ENCODE data around the gene CIT. TPM values are rescaled to one million over a fixed set of nuclear protein-coding genes. Genes with fewer than 3 reads are reported as not detected.
"Not testable (repeated sequence)": the region's sequence is repeated elsewhere in the genome, so short reads cannot be mapped to it uniquely, and the experiment has no call there.

CIT gene, protein sequence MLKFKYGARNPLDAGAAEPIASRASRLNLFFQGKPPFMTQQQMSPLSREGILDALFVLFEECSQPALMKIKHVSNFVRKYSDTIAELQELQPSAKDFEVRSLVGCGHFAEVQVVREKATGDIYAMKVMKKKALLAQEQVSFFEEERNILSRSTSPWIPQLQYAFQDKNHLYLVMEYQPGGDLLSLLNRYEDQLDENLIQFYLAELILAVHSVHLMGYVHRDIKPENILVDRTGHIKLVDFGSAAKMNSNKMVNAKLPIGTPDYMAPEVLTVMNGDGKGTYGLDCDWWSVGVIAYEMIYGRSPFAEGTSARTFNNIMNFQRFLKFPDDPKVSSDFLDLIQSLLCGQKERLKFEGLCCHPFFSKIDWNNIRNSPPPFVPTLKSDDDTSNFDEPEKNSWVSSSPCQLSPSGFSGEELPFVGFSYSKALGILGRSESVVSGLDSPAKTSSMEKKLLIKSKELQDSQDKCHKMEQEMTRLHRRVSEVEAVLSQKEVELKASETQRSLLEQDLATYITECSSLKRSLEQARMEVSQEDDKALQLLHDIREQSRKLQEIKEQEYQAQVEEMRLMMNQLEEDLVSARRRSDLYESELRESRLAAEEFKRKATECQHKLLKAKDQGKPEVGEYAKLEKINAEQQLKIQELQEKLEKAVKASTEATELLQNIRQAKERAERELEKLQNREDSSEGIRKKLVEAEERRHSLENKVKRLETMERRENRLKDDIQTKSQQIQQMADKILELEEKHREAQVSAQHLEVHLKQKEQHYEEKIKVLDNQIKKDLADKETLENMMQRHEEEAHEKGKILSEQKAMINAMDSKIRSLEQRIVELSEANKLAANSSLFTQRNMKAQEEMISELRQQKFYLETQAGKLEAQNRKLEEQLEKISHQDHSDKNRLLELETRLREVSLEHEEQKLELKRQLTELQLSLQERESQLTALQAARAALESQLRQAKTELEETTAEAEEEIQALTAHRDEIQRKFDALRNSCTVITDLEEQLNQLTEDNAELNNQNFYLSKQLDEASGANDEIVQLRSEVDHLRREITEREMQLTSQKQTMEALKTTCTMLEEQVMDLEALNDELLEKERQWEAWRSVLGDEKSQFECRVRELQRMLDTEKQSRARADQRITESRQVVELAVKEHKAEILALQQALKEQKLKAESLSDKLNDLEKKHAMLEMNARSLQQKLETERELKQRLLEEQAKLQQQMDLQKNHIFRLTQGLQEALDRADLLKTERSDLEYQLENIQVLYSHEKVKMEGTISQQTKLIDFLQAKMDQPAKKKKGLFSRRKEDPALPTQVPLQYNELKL (N-terminal part only)
- 10 to 100 TPM; 87.0 to 97.8 TPM for total RNA-seq

- POLR2A ChIA-PET, result interaction anchor here (0.5 to 1.3 kb wide), 3 partner anchors 12 to 415 kb away, joined by 3 read pairs; partner anchors contain the start of gene RNU4-2
- Mint-ChIP-seq H3K9me3 (no peaks in the 10 kb centered on the region), H3K27ac (peak within 1 kb of the TSS; percentile 75), H3K4me1 (peaks cover 30% of the 10 kb centered on the region), H3K4me3 (peak within 1 kb of the TSS; percentile 96), H3K36me3 (peaks cover 15% of the 10 kb centered on the region), H3K27me3 (peaks cover 18% of the 10 kb centered on the region)
- ATAC-seq (ENCODE audit: low read depth) (peak; percentile 99), DNase-seq (peak; percentile 87)
These were observed at the start of gene CIT for GRCh38 chr12:119876761-119877638. CIT (minus strand) TSS chr12:119877320; CDS start chr12:119876168, 1,152 bp downstream.

DNA sequence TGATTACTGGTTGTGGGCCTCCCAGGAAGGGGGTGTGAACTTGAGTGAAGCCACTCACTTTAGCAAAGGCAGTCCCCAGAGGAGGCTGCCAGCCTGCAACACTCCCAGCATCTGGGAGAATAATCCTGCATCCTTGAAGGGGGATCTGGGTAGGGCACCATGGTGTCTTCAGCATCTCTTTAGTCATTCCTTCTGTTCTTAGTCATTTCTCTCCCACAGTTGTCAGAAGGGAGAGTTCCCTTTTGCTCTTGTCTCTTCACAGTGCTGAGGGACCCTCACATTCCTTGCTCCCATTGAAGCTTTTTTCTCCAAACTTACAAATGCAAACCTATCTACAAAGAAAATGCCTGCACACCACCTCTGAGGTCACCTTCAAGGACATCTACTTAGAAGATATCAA is 48.1 kb upstream of the CIT start:
- DNase-seq, result no peak
- Mint-ChIP-seq H3K36me3 (no peaks in the 10 kb centered on the region), H3K9me3 (no peaks in the 10 kb centered on the region), H3K27ac (no peak overlapping the region), H3K4me3 (no peak overlapping the region), H3K27me3 (peaks cover 9% of the 10 kb centered on the region), H3K4me1 (no peaks in the 10 kb centered on the region)
- POLR2A ChIA-PET, result no interaction called here
- ATAC-seq (ENCODE audit: low read depth), result no peak

- POLR2A ChIA-PET, result no interaction called here
- ATAC-seq (ENCODE audit: low read depth) (no peak), DNase-seq (no peak)
- peaks cover 9% of the 10 kb centered on the region for H3K27me3 Mint-ChIP-seq
- no peaks in the 10 kb centered on the region for H3K9me3 Mint-ChIP-seq
- no peaks in the 10 kb centered on the region for H3K36me3 Mint-ChIP-seq
- H3K27ac Mint-ChIP-seq, result no peak overlapping the region
- no peak overlapping the region for H3K4me3 Mint-ChIP-seq
- H3K4me1 Mint-ChIP-seq, result no peaks in the 10 kb centered on the region
These were observed 42.9 kb upstream of the CIT start for GRCh38 chr12:119920064-119920463.

DNA sequence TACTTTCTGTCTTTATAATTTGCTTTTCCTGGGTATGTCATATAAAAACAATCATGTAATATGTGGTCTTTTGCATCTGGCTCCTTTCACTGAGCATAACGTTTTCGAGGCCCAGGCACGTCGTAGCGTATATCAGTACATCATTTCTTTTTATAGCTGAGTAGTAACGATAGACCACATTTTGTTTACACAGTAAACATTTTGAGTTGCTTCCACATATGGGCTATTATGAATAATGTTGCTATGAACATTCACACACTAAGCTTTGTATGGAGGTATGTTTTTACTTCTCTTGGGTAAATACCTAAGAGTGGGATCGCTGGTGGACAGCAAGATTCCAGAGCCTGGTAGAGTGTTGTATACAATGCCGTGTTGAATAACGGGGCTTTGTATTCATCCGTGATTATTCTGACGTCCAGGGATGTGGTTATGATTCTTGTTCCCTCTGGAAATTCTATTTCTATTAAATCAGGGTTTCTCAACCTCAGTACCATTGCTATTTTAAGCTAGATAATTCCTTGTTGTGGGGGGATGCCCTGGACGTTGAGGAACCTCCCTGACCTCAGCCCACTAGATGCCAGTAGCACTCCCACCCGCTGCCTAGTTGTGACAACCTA is 38.9 kb upstream of the CIT start:
- no peak for DNase-seq
- Mint-ChIP-seq H3K9me3 (no peaks in the 10 kb centered on the region), H3K4me1 (no peaks in the 10 kb centered on the region), H3K36me3 (no peaks in the 10 kb centered on the region), H3K27me3 (peaks cover 4% of the 10 kb centered on the region), H3K4me3 (no peak overlapping the region), H3K27ac (no peak overlapping the region)
- no peak for ATAC-seq (ENCODE audit: low read depth)
- POLR2A ChIA-PET, result no interaction called here

GRCh38 chr12:119914666-119915065 is 37.5 kb upstream of the CIT start:
- peaks cover 9% of the 10 kb centered on the region for H3K27me3 Mint-ChIP-seq
- ATAC-seq (ENCODE audit: low read depth) (no peak), DNase-seq (no peak)
- no peaks in the 10 kb centered on the region for H3K36me3 Mint-ChIP-seq
- POLR2A ChIA-PET, result no interaction called here
- H3K4me1 Mint-ChIP-seq, result no peaks in the 10 kb centered on the region
- no peaks in the 10 kb centered on the region for H3K9me3 Mint-ChIP-seq
- no peak overlapping the region for H3K27ac Mint-ChIP-seq
- no peak overlapping the region for H3K4me3 Mint-ChIP-seq

- DNase-seq, result no peak
- Mint-ChIP-seq H3K4me3 (no peak overlapping the region), H3K27me3 (peaks cover 9% of the 10 kb centered on the region), H3K36me3 (no peaks in the 10 kb centered on the region), H3K27ac (no peak overlapping the region), H3K9me3 (no peaks in the 10 kb centered on the region), H3K4me1 (no peaks in the 10 kb centered on the region)
- POLR2A ChIA-PET, result no interaction called here
- no peak for ATAC-seq (ENCODE audit: low read depth)
These were observed 36.6 kb upstream of the CIT start for GRCh38 chr12:119913536-119914330.

DNA sequence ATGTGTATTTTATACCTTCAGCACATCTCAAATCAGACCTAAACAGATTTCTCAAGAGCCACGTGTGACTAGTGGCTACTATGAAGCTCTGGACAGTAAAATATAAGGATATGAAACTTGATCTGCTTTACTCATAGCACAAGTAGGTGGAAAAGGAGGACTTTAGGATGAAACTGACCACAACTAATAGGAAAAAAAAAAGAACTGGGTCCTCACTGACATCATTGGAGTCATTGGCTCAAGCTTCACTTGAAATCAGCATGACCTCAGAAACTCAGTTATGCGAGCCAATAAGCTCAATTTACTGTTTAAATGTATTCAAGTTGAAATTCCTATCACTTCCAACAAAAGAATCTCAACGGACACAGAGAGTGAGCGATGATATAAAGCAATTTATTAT is 34.1 kb upstream of the CIT start:
- Mint-ChIP-seq H3K9me3 (no peaks in the 10 kb centered on the region), H3K27me3 (peaks cover 14% of the 10 kb centered on the region), H3K4me3 (no peak overlapping the region), H3K36me3 (no peaks in the 10 kb centered on the region), H3K27ac (no peak overlapping the region), H3K4me1 (no peaks in the 10 kb centered on the region)
- no peak for DNase-seq
- POLR2A ChIA-PET, result no interaction called here
- no peak for ATAC-seq (ENCODE audit: low read depth)

- peaks cover 14% of the 10 kb centered on the region for H3K27me3 Mint-ChIP-seq
- no peak for DNase-seq
- no peak overlapping the region for H3K27ac Mint-ChIP-seq
- no peaks in the 10 kb centered on the region for H3K36me3 Mint-ChIP-seq
- H3K4me1 Mint-ChIP-seq, result no peaks in the 10 kb centered on the region
- POLR2A ChIA-PET, result no interaction called here
- no peaks in the 10 kb centered on the region for H3K9me3 Mint-ChIP-seq
- no peak overlapping the region for H3K4me3 Mint-ChIP-seq
- ATAC-seq (ENCODE audit: low read depth), result no peak
These were observed 33.5 kb upstream of the CIT start for GRCh38 chr12:119910586-119910985.

DNA sequence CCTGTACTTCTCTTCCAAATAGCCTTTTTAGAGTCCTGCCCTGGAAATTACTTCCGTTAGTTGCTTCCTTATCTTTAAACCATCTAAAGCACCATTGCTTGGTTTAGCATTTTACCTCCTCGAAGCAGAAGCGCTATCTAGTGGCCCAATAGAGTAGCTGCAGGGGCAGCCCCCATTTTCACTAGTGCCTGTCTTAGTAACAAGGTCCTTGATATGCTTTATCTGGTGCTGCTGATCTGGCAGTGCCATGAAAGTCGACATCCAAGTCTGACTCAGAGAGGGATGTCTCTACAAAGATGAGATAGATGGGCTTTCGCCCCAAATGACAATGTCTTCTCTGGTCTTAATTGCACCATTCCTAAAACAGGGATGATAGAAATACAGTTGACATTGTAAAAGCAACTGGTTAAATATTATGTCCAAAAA is 25.0 kb upstream of the CIT start:
- ATAC-seq (ENCODE audit: low read depth) (peak; percentile 96), DNase-seq (peak; percentile 64)
- POLR2A ChIA-PET, result no interaction called here
- peaks cover 6% of the 10 kb centered on the region for H3K4me1 Mint-ChIP-seq
- H3K9me3 Mint-ChIP-seq, result no peaks in the 10 kb centered on the region
- H3K27ac Mint-ChIP-seq, result no peak overlapping the region
- peaks cover 9% of the 10 kb centered on the region for H3K27me3 Mint-ChIP-seq
- no peaks in the 10 kb centered on the region for H3K36me3 Mint-ChIP-seq
- no peak overlapping the region for H3K4me3 Mint-ChIP-seq

- ATAC-seq (ENCODE audit: low read depth), result no peak
- no peaks in the 10 kb centered on the region for H3K36me3 Mint-ChIP-seq
- peaks cover 8% of the 10 kb centered on the region for H3K27me3 Mint-ChIP-seq
- DNase-seq, result no peak
- peaks cover 6% of the 10 kb centered on the region for H3K4me1 Mint-ChIP-seq
- no peak overlapping the region for H3K4me3 Mint-ChIP-seq
- no peak overlapping the region for H3K27ac Mint-ChIP-seq
- H3K9me3 Mint-ChIP-seq, result no peaks in the 10 kb centered on the region
- POLR2A ChIA-PET, result no interaction called here
These were observed 24.6 kb upstream of the CIT start for GRCh38 chr12:119901670-119902069.

DNA sequence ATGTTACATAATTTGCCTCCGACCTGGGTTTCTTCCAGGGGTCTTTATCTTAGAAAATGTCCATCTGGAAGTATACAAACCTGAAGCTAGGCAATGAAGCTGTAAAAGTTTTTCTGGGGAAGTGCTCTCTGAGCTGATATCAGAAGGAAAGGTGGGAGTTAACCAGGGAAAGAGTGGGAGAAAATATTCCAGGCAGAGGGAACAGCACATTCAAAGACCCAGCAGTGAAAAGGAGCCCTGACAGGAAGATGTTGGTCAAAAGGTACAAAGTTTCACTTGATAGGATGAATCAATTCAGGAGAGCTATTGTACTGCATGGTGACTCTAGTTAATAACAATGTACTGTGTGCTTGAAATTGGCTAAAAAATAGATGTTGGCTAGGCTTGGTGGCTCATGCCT is 17.8 kb upstream of the CIT start:
- no peaks in the 10 kb centered on the region for H3K36me3 Mint-ChIP-seq
- ATAC-seq (ENCODE audit: low read depth), result no peak
- peaks cover 6% of the 10 kb centered on the region for H3K27me3 Mint-ChIP-seq
- no peak for DNase-seq
- no peak overlapping the region for H3K27ac Mint-ChIP-seq
- no peak overlapping the region for H3K4me3 Mint-ChIP-seq
- no peaks in the 10 kb centered on the region for H3K4me1 Mint-ChIP-seq
- no peaks in the 10 kb centered on the region for H3K9me3 Mint-ChIP-seq
- POLR2A ChIA-PET, result no interaction called here

DNA sequence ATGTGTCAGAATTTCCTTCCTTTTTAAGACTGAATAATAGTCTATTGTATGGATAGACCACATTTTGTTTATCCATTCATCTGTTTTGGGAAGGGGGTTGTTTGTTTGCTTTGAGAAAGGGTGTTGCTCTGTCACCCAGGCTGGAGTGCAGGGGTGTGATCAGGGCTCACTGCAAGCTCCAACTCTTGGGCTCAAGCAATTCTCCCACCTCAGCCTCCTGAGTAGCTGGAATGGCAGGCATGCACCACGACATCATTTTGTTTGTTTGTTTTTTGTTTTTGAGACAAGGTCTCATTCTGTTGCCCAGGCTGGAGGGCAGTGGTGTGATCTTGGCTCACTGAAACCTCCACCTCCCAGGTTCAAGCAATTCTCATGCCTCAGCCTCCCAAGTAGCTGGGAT is 15.5 kb upstream of the CIT start:
- H3K27me3 Mint-ChIP-seq; H3K4me1 Mint-ChIP-seq; H3K4me3 Mint-ChIP-seq; H3K9me3 Mint-ChIP-seq; ATAC-seq (ENCODE audit: low read depth); POLR2A ChIA-PET; H3K36me3 Mint-ChIP-seq; H3K27ac Mint-ChIP-seq; DNase-seq: not testable (repeated sequence)
